Epithelial cell of esophagus (primary cell): ENCODE measurements around the gene ASTN2.
A peak's percentile ranks its signal among the peaks of the same experiment; 100 is the strongest.

Experiments
- DNase-seq: peaks from one replicate; pipeline ENCODE4 v3.0.0; 2010; ENCODE audit warnings: low read depth
- H3K4me3 ChIP-seq: 2 replicates; pipeline ENCODE4 v1.5.1; 2011; ENCODE audit warnings: mild to moderate bottlenecking, low read length, control low read depth
- TF ChIP-seq, protein P1 (sequence below): IDR thresholded peaks from 2 replicates; pipeline ENCODE4 v1.5.1; 2011; ENCODE audit warnings: low read depth, mild to moderate bottlenecking, low read length, control low read depth, inconsistent platforms; ENCODE audit not compliant: insufficient read depth; ENCODE audit errors: missing control alignments

The ASTN2 gene

DNA sequence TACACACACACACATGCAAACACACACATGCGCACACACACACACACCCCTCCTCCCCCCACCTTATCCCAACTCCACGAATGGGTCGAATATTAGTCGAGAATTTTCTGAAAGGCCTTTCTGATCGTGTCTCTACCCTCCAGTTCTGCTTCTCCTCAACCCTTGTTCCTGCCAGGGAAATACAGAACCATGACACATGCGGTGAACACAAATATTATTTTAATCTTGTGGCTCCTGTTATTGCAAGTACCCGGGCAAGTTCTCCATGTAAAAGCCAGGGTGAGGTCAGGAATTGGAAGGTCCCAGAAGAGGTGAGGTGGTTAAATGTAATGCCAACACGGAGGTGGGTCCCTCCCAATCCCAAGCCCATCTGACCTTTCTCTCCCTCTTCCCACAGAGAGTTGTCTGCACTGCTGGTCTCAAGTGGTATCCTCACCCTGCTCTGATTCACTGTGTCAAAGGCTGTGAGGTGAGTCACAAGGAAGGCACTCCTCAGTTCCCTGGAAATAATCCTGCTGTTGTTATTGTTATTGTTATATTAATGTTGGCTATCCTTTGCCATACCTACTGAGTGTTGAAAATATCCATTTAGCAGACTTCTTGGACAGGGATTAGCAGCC lies 1037.6 kb downstream of the ASTN2 start:
- no peak overlapping the region for H3K4me3 ChIP-seq
- TF ChIP-seq, protein P1, sequence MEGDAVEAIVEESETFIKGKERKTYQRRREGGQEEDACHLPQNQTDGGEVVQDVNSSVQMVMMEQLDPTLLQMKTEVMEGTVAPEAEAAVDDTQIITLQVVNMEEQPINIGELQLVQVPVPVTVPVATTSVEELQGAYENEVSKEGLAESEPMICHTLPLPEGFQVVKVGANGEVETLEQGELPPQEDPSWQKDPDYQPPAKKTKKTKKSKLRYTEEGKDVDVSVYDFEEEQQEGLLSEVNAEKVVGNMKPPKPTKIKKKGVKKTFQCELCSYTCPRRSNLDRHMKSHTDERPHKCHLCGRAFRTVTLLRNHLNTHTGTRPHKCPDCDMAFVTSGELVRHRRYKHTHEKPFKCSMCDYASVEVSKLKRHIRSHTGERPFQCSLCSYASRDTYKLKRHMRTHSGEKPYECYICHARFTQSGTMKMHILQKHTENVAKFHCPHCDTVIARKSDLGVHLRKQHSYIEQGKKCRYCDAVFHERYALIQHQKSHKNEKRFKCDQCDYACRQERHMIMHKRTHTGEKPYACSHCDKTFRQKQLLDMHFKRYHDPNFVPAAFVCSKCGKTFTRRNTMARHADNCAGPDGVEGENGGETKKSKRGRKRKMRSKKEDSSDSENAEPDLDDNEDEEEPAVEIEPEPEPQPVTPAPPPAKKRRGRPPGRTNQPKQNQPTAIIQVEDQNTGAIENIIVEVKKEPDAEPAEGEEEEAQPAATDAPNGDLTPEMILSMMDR: no peak
- peak; percentile 79 for DNase-seq
